Mesothelial cell of epicardium (in vitro differentiated cells): ENCODE measurements around the gene PDE4D. TPM values are rescaled to one million over a fixed set of nuclear protein-coding genes. Genes with fewer than 3 reads are reported as not detected.

ENCODE experiments used
- DNase-seq, 2 experiments: peaks; one replicate each; pipeline ENCODE4 v3.0.0; 2021; ENCODE audit warnings: low spot score in 2 of 2; ENCODE audit not compliant: unreplicated experiment in 2 of 2
- H3K27ac Mint-ChIP-seq: 2 replicates; pipeline ENCODE4 v1.8.0; 2021; ENCODE audit warnings: mixed read lengths
- H3K27me3 Mint-ChIP-seq: 2 replicates; pipeline ENCODE4 v1.8.0; 2021; ENCODE audit warnings: low read depth, mixed read lengths
- H3K36me3 Mint-ChIP-seq: 2 replicates; pipeline ENCODE4 v1.8.0; 2021; ENCODE audit warnings: mixed read lengths
- H3K4me1 Mint-ChIP-seq: 2 replicates; pipeline ENCODE4 v1.8.0; 2021; ENCODE audit warnings: mixed read lengths
- H3K4me3 Mint-ChIP-seq: 2 replicates; pipeline ENCODE4 v1.8.0; 2021; ENCODE audit warnings: mild to moderate bottlenecking, moderate library complexity, mixed read lengths
- H3K9me3 Mint-ChIP-seq: 2 replicates; pipeline ENCODE4 v1.8.0; 2021; ENCODE audit warnings: mixed read lengths
- total RNA-seq: library from RNA; stranded (reverse); gene quantifications from 3 replicates; pipeline ENCODE4 v1.2.1, GENCODE V29; 2021
- TF ChIP-seq, protein P1 (sequence below): fragments of 200-600 bp; sonication (generic); IDR thresholded peaks from one replicate; pipeline ENCODE4 v1.5.0; 2021; ENCODE audit warnings: antibody characterized with exemption; ENCODE audit not compliant: unreplicated experiment

The PDE4D gene
- total RNA-seq, 1 donor from 2014 or later = 105 TPM

DNA sequence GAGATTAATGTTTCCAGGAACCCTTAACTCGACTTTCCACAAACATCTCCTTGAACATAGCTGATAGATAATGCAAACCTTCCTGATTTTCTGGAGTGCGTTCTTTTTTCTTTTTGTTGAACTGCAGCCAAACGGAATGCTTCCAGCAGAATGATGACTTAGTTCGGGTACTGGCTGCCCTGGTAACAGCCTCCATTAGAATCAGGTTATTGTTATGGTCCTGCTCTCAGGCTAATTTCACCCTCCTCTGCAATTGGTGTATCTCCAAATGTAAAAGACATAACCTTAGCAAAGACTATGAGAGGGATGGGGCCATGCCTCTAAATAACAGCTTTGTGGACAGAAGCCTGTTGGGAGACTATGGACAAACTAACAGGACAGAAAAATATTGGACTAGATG is 116.5 kb downstream of the PDE4D start:
- Mint-ChIP-seq H3K27me3 (no peaks in the 10 kb centered on the region), H3K36me3 (no peaks in the 10 kb centered on the region), H3K4me1 (peaks cover 45% of the 10 kb centered on the region), H3K27ac (peak overlapping the region; percentile 82), H3K9me3 (no peaks in the 10 kb centered on the region), H3K4me3 (no peak overlapping the region)
- TF ChIP-seq, protein P1, sequence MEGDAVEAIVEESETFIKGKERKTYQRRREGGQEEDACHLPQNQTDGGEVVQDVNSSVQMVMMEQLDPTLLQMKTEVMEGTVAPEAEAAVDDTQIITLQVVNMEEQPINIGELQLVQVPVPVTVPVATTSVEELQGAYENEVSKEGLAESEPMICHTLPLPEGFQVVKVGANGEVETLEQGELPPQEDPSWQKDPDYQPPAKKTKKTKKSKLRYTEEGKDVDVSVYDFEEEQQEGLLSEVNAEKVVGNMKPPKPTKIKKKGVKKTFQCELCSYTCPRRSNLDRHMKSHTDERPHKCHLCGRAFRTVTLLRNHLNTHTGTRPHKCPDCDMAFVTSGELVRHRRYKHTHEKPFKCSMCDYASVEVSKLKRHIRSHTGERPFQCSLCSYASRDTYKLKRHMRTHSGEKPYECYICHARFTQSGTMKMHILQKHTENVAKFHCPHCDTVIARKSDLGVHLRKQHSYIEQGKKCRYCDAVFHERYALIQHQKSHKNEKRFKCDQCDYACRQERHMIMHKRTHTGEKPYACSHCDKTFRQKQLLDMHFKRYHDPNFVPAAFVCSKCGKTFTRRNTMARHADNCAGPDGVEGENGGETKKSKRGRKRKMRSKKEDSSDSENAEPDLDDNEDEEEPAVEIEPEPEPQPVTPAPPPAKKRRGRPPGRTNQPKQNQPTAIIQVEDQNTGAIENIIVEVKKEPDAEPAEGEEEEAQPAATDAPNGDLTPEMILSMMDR = no peak
- DNase-seq = no peak

DNA sequence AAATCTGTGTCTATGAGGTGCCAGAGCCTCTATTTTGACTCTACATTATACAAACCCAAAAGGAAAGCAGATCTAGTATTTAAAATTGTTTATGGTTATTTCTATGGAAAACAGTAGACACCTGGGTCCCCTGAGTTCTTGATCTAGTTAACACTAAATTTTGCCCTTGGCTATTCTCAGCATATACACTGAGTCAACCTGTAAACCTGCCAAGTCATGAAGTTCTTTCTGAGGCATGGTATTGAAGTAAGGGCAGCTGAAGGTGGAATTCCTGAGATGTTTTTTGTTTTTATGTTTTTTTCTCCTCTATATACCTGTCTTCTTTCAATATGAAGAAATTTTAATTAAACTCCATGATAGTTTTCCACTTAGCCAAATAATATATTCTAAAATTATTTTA is 120.2 kb downstream of the PDE4D start:
- H3K27me3 Mint-ChIP-seq = no peaks in the 10 kb centered on the region
- DNase-seq = no peak
- TF ChIP-seq, protein P1 = no peak
- H3K27ac Mint-ChIP-seq = peak overlapping the region; percentile 75
- H3K36me3 Mint-ChIP-seq = no peaks in the 10 kb centered on the region
- H3K4me1 Mint-ChIP-seq = peaks cover 64% of the 10 kb centered on the region
- no peak overlapping the region for H3K4me3 Mint-ChIP-seq
- H3K9me3 Mint-ChIP-seq = no peaks in the 10 kb centered on the region

DNA sequence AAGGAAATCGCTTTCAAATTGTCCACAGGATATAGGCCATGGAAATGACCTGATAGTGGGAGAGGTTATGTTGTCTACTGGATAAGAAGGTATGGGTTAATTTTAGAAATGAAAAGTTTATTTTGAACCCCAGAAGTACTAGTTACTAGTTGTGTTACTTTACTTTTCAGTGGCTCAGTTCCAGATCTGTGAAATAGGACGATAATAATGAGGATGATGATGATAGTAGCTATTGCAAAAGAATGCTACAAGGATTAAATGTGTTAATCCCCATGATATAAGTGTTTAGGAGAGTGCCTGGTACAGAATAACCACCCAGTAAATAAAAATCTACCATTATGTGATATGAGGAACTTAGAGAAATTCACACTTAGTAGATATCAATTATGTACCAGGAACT is 120.8 kb downstream of the PDE4D start:
- no peaks in the 10 kb centered on the region for H3K36me3 Mint-ChIP-seq
- H3K4me3 Mint-ChIP-seq = no peak overlapping the region
- peak overlapping the region; percentile 75 for H3K27ac Mint-ChIP-seq
- no peaks in the 10 kb centered on the region for H3K9me3 Mint-ChIP-seq
- peaks cover 64% of the 10 kb centered on the region for H3K4me1 Mint-ChIP-seq
- no peak for DNase-seq
- TF ChIP-seq, protein P1 = no peak
- H3K27me3 Mint-ChIP-seq = no peaks in the 10 kb centered on the region

DNA sequence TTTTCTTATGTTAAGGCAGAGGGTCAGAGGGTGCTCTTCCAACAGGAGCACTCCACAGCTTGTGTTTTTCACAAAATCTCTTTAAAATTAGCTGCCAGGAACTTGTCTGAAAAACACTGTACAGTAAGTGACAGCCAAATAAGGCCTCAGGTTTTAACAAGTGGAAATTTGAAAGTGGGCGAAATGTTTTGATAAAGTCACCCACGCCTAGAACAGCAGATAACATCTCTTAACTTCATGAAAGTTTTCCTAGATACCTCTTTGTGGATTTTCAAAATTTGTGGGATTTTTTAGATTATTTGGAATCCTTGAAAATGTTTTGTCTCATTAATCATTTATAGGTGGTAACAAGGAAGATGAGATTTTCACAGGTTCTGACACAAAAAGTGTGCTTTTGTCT is 121.3 kb downstream of the PDE4D start:
- Mint-ChIP-seq H3K27me3 (no peaks in the 10 kb centered on the region), H3K4me1 (peaks cover 64% of the 10 kb centered on the region), H3K36me3 (no peaks in the 10 kb centered on the region), H3K4me3 (no peak overlapping the region), H3K27ac (peak overlapping the region; percentile 75), H3K9me3 (no peaks in the 10 kb centered on the region)
- no peak for DNase-seq
- TF ChIP-seq, protein P1 = no peak

DNA sequence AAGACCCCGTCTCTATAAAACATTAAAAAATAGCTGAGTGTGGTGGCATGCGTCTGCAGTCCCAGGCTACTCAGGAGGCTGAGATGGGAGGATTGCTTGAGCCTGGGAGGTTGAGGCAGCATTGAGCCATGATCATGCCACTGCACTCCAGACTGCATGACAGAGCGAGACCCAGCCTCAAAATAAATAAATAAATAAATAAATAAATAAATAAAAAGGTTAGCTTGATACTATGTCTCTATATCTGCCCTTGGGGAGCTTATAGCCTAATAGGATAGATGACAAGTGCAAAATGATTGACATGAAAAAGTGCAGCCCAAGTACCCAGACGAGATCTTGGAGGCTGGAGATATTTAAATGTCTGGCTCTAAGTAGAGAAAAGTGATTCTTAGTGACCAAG is 122.6 kb downstream of the PDE4D start:
- Mint-ChIP-seq H3K27ac (no peak overlapping the region), H3K36me3 (no peaks in the 10 kb centered on the region), H3K27me3 (no peaks in the 10 kb centered on the region), H3K4me1 (peaks cover 67% of the 10 kb centered on the region), H3K4me3 (no peak overlapping the region), H3K9me3 (no peaks in the 10 kb centered on the region)
- TF ChIP-seq, protein P1 = no peak
- no peak for DNase-seq

DNA sequence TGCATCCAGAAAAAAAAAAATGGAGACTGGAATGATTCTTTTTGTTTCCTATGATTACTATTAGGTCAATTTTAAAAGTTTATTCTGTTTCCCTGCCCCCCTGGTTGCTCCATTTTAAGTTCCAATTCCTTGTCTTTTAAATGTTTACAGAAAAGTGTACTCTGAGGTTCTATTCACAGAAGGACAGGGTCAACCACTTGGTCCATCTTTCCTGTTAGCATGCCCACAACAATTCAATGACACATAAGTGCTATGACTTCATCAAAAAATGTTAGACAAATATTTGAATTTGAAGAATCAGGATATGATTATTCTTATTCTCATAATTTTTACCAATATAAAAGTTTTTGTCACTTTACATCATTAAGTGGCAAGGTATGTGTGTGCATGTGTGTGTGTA is 123.7 kb downstream of the PDE4D start:
- TF ChIP-seq, protein P1 = no peak
- Mint-ChIP-seq H3K4me3 (peak overlapping the region; percentile 93), H3K4me1 (peaks cover 70% of the 10 kb centered on the region), H3K27ac (peak overlapping the region; percentile 99), H3K27me3 (no peaks in the 10 kb centered on the region), H3K36me3 (no peaks in the 10 kb centered on the region), H3K9me3 (no peaks in the 10 kb centered on the region)
- no peak for DNase-seq
